ENCODE data around the gene IQGAP2.

GRCh38 chr5:76746677-76747076 lies 343.6 kb downstream of the IQGAP2 start:
- no peak for TF ChIP-seq POLR2A (IDR thresholded peaks at IDR 0.05)
- TF ChIP-seq CTCF (IDR thresholded peaks at IDR 0.05): peak in 1 of 4 donors; percentile 12

Data from right lobe of liver (tissue), 4 donors.